Trophoblast cell (in vitro differentiated cells and primary cell): Measurements from ENCODE around the gene IFNA17.
"Not testable (repeated sequence)": the region's sequence is repeated elsewhere in the genome, so short reads cannot be mapped to it uniquely, and the experiment has no call there.

Experiments
- DNase-seq, 2 donors: peaks; one replicate each; pipeline ENCODE4 v3.0.0-alpha.2; 2016
- H2AFZ ChIP-seq: 2 replicates; pipeline ENCODE4 v1.6.1; 2013; ENCODE audit warnings: low read length, moderate library complexity, mild to moderate bottlenecking; ENCODE audit not compliant: insufficient read depth, poor library complexity
- H2AK5ac ChIP-seq: 2 replicates; pipeline ENCODE4 v1.6.1; 2013; ENCODE audit warnings: mild to moderate bottlenecking, low read length
- H2BK120ac ChIP-seq: 2 replicates; pipeline ENCODE4 v1.6.1; 2013; ENCODE audit warnings: low read length, mild to moderate bottlenecking, moderate library complexity; ENCODE audit not compliant: insufficient read depth, poor library complexity
- H2BK12ac ChIP-seq: 2 replicates; pipeline ENCODE4 v1.6.1; 2013; ENCODE audit warnings: mild to moderate bottlenecking, low read length, moderate library complexity
- H2BK5ac ChIP-seq: 2 replicates; pipeline ENCODE4 v1.6.1; 2013; ENCODE audit warnings: low read length, low read depth, moderate library complexity, mild to moderate bottlenecking; ENCODE audit not compliant: poor library complexity
- H3K14ac ChIP-seq: 2 replicates; pipeline ENCODE4 v1.6.1; 2013; ENCODE audit warnings: mild to moderate bottlenecking, low read length
- H3K18ac ChIP-seq: 2 replicates; pipeline ENCODE4 v1.6.1; 2013; ENCODE audit warnings: mild to moderate bottlenecking, low read length
- H3K23ac ChIP-seq: 2 replicates; pipeline ENCODE4 v1.6.1; 2013; ENCODE audit warnings: low read length
- H3K27ac ChIP-seq: 2 replicates; pipeline ENCODE4 v1.5.1; 2013; ENCODE audit warnings: low read depth, mild to moderate bottlenecking, inconsistent platforms, low read length, moderate library complexity
- H3K27me3 ChIP-seq: 2 replicates; pipeline ENCODE4 v1.6.1; 2013; ENCODE audit warnings: inconsistent platforms, mild to moderate bottlenecking, low read length, moderate library complexity; ENCODE audit not compliant: insufficient read depth
- H3K36me3 ChIP-seq, 2 experiments: 1 replicate in 1 of 2; 2 replicates in 1 of 2; pipeline ENCODE4 v1.6.1; 2013; ENCODE audit warnings: low read length in 2 of 2, mild to moderate bottlenecking in 2 of 2, moderate library complexity in 1 of 2; ENCODE audit not compliant: insufficient read depth in 2 of 2, control insufficient read depth in 1 of 2
- H3K4ac ChIP-seq: 2 replicates; pipeline ENCODE4 v1.6.1; 2013; ENCODE audit warnings: low read depth, mild to moderate bottlenecking, low read length, moderate library complexity
- H3K4me1 ChIP-seq, 2 experiments: 1 replicate in 1 of 2; 2 replicates in 1 of 2; pipeline ENCODE4 v1.6.1; 2013; ENCODE audit warnings: low read length in 2 of 2, mild to moderate bottlenecking in 2 of 2, moderate library complexity in 1 of 2; ENCODE audit not compliant: insufficient read depth in 2 of 2, control insufficient read depth in 1 of 2
- H3K4me2 ChIP-seq: 2 replicates; pipeline ENCODE4 v1.6.1; 2013; ENCODE audit warnings: inconsistent platforms, mild to moderate bottlenecking, low read length, moderate library complexity
- H3K4me3 ChIP-seq: 2 replicates; pipeline ENCODE4 v1.5.1; 2013; ENCODE audit warnings: mild to moderate bottlenecking, low read depth, low read length, inconsistent platforms
- H3K79me1 ChIP-seq: one replicate; pipeline ENCODE4 v1.6.1; 2013; ENCODE audit warnings: low read length
- H3K79me2 ChIP-seq: 2 replicates; pipeline ENCODE4 v1.6.1; 2013; ENCODE audit warnings: low read length, mild to moderate bottlenecking; ENCODE audit not compliant: control insufficient read depth, insufficient read depth, poor library complexity
- H3K9ac ChIP-seq: 2 replicates; pipeline ENCODE4 v1.6.1; 2013; ENCODE audit warnings: mild to moderate bottlenecking, low read length
- H3K9me3 ChIP-seq: 2 replicates; pipeline ENCODE4 v1.6.1; 2013; ENCODE audit warnings: low read depth, mild to moderate bottlenecking, control low read depth, inconsistent platforms, low read length; ENCODE audit not compliant: insufficient read depth
- H4K12ac ChIP-seq: 2 replicates; pipeline ENCODE4 v1.6.1; 2013; ENCODE audit warnings: low read depth, mild to moderate bottlenecking, low read length, moderate library complexity
- H4K8ac ChIP-seq: 2 replicates; pipeline ENCODE4 v1.6.1; 2013; ENCODE audit warnings: low read depth, mild to moderate bottlenecking, low read length, moderate library complexity
- H4K91ac ChIP-seq: one replicate; pipeline ENCODE4 v1.6.1; 2013; ENCODE audit warnings: low read depth, mild to moderate bottlenecking, low read length, moderate library complexity
- WGBS: extraction: QIAGEN DNeasy Blood & Tissue Kit; methylation state at CpG from one replicate; pipeline ENCODE4 v1.1.7; 2013; ENCODE audit warnings: missing lambda C conversion rate; ENCODE audit not compliant: insufficient read length, insufficient coverage; ENCODE audit errors: extremely low coverage; 5-methylcytosine and 5-hydroxymethylcytosine counted together

Gene IFNA17

GRCh38 chr9:21213411-21214326 is 14.4 kb downstream of the IFNA17 start:
- not testable (repeated sequence) for H3K9ac ChIP-seq, H4K91ac ChIP-seq, H3K4ac ChIP-seq, H2BK120ac ChIP-seq, H3K9me3 ChIP-seq, H3K4me2 ChIP-seq, H4K12ac ChIP-seq, H3K79me1 ChIP-seq, H3K14ac ChIP-seq, H3K36me3 ChIP-seq, H3K27ac ChIP-seq, H3K18ac ChIP-seq, H3K79me2 ChIP-seq, H2BK5ac ChIP-seq, H3K4me3 ChIP-seq, H2AFZ ChIP-seq, H2BK12ac ChIP-seq, H3K4me1 ChIP-seq, H3K27me3 ChIP-seq, H3K23ac ChIP-seq, H4K8ac ChIP-seq, H2AK5ac ChIP-seq
- peak in 1 of 2 donors; percentile 8 for DNase-seq
- no CpG with 5 or more reads among the region's 5 CpGs for WGBS

DNA sequence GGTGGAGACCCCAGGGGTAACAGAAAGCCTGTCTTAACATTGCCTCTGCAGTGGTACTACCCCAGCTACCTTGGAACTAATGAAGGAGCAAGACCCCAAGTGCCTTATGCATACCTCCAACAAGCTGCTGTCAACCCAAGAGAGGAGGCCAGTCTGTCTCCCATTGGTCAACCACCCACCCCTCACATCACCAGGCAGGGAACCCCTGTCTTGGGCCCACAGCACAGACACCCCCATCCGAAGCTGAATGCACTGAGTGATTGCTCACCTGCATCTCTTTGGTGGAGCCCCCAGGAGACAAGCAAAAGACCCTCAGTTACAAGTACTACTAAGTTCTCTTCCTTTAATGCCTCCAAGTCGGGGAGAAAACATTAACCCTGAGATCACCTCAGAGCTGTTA is 15.9 kb downstream of the IFNA17 start:
- not testable (repeated sequence) for H3K79me2 ChIP-seq, H3K14ac ChIP-seq, H3K9me3 ChIP-seq, H3K4me1 ChIP-seq, H4K91ac ChIP-seq, H2BK120ac ChIP-seq, H2BK5ac ChIP-seq, H3K36me3 ChIP-seq, H3K79me1 ChIP-seq, H3K4ac ChIP-seq, H4K8ac ChIP-seq, H4K12ac ChIP-seq, H2AK5ac ChIP-seq, H3K9ac ChIP-seq, H2BK12ac ChIP-seq, H3K4me2 ChIP-seq, DNase-seq, H3K4me3 ChIP-seq, H2AFZ ChIP-seq, H3K27ac ChIP-seq, H3K27me3 ChIP-seq, H3K23ac ChIP-seq, H3K18ac ChIP-seq
- WGBS, result no CpG with 5 or more reads among the region's 2 CpGs

- H3K4ac ChIP-seq, H3K9me3 ChIP-seq, H3K4me3 ChIP-seq, H3K23ac ChIP-seq, H2BK5ac ChIP-seq, H3K18ac ChIP-seq, H2BK12ac ChIP-seq, H3K4me1 ChIP-seq, H4K12ac ChIP-seq, H2AFZ ChIP-seq, H3K4me2 ChIP-seq, DNase-seq, H3K27ac ChIP-seq, H3K9ac ChIP-seq, H3K36me3 ChIP-seq, H4K8ac ChIP-seq, H2AK5ac ChIP-seq, H3K27me3 ChIP-seq, H3K79me2 ChIP-seq, H4K91ac ChIP-seq, H3K14ac ChIP-seq, H3K79me1 ChIP-seq, H2BK120ac ChIP-seq: not testable (repeated sequence)
- WGBS, result no CpG with 5 or more reads among the region's 2 CpGs
Measured at GRCh38 chr9:21210782-21211181, 17.2 kb downstream of the IFNA17 start.

DNA sequence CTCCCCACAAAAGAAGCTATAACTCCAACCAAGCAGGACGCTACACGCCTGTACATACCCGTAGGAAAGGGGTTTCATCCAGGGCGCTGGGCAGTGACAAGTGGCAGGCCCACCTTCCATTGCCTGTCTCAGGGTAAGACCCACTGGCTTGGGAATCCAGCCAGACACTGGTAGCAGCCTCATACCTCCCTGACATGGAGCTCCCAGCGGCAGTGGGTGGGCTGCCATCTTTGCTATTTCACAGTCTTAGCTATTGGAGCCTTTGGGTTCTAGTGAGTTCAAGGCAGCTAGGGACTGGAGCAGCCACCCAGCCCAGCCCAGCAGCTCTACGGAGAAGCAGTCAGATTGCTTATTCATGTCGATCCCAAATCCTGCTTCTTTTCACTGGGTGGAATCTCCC is 17.7 kb downstream of the IFNA17 start:
- Histone ChIP-seq H3K27me3 (no peaks in the 10 kb centered on the region), H3K4me2 (no peak overlapping the region)

More for the DNA sequence above, 17.7 kb downstream of the IFNA17 start:
- Histone ChIP-seq H3K36me3 (no peaks in the 10 kb centered on the region), H3K9ac (no peak overlapping the region), H3K9me3 (no peaks in the 10 kb centered on the region), H4K91ac (no peak overlapping the region), H3K4ac (no peak overlapping the region), H4K8ac (no peak overlapping the region), H3K18ac (no peak overlapping the region), H2AFZ (no peak overlapping the region), H2BK5ac (no peak overlapping the region), H3K79me2 (no peaks in the 10 kb centered on the region), H3K4me1 (no peaks in the 10 kb centered on the region), H2BK12ac (no peak overlapping the region), H3K4me3 (no peak overlapping the region), H4K12ac (no peak overlapping the region), H2AK5ac (no peak overlapping the region), H3K27ac (no peak overlapping the region), H3K23ac (no peak overlapping the region), H3K14ac (no peak overlapping the region), H3K79me1 (no peaks in the 10 kb centered on the region), H2BK120ac (no peak overlapping the region)
- no peak for DNase-seq
- no CpG with 5 or more reads among the region's 7 CpGs for WGBS
